ENCODE measurements around the gene PID1. TPM values are rescaled to one million over a fixed set of nuclear protein-coding genes. Genes with fewer than 3 reads are reported as not detected.

Gene PID1
- total RNA-seq, 1 donor from 2014 or later = 0.95 TPM

DNA sequence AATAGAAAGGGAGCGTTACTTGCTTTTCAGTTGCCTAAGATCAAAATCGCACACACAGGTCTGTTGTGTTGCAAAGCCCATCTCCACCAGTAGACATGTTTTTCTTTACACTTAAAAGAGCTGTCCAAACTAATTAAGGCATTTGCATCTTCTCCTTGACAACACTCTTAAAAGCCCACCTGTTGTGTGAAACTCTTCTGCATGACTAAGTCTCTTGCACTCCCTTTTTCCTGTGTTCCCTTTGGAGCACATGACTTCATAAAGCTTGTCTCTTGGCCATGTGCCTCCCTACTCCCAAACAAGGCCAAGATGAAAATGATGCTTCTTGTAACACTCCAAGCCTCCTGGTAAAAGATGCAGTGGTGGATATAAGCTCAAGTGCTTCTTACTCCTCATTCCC is 26.1 kb downstream of the PID1 start:
- no peaks in the 10 kb centered on the region for H3K36me3 Mint-ChIP-seq (ENCODE audit: low read depth)
- H3K27ac Mint-ChIP-seq (ENCODE audit: unreplicated experiment) = no peak overlapping the region
- H3K4me3 Mint-ChIP-seq (ENCODE audit: unreplicated experiment) = no peak overlapping the region
- no peaks in the 10 kb centered on the region for H3K4me1 Mint-ChIP-seq (ENCODE audit: low read depth)
- H3K9me3 Mint-ChIP-seq (ENCODE audit: low read depth) = peaks cover 27% of the 10 kb centered on the region
- no peak for DNase-seq (ENCODE audit: low spot score)
- TF ChIP-seq, protein P1, sequence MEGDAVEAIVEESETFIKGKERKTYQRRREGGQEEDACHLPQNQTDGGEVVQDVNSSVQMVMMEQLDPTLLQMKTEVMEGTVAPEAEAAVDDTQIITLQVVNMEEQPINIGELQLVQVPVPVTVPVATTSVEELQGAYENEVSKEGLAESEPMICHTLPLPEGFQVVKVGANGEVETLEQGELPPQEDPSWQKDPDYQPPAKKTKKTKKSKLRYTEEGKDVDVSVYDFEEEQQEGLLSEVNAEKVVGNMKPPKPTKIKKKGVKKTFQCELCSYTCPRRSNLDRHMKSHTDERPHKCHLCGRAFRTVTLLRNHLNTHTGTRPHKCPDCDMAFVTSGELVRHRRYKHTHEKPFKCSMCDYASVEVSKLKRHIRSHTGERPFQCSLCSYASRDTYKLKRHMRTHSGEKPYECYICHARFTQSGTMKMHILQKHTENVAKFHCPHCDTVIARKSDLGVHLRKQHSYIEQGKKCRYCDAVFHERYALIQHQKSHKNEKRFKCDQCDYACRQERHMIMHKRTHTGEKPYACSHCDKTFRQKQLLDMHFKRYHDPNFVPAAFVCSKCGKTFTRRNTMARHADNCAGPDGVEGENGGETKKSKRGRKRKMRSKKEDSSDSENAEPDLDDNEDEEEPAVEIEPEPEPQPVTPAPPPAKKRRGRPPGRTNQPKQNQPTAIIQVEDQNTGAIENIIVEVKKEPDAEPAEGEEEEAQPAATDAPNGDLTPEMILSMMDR (IDR thresholded peaks at IDR 0.05) = no peak
- no peaks in the 10 kb centered on the region for H3K27me3 Mint-ChIP-seq (ENCODE audit: low read depth)

DNA sequence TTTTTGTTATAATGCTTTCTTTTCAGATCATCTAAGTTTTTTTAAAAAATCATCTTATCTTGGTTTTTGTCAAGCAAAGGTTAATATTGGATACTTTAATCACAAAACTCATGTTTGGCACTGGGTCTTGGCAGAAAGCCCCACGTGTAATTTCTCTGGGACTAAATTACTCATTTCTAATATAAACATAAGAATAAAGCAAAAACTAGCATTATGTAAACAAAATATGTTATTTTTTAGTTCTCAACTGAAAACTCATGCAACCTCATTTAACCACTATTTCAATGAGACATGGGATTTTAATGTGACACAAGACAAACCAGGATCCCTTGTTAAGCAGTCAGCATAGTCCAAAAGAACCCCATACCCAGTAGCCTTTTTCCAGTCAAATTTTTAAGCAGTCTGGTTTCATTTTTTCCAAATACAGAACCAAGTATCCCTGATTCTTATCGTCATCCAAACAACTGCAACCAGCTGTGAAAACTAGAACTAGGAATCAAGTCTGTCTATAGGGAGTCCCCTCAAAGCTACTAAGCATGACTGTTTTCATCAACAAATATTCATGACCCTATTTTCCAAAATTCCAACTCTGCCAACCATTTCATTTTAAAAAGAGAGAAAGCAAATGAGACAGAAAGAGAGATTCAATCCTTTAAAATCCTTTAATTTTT is 27.1 kb downstream of the PID1 start:
- Mint-ChIP-seq H3K36me3 (ENCODE audit: low read depth) (no peaks in the 10 kb centered on the region), H3K27me3 (ENCODE audit: low read depth) (no peaks in the 10 kb centered on the region), H3K4me1 (ENCODE audit: low read depth) (no peaks in the 10 kb centered on the region), H3K27ac (ENCODE audit: unreplicated experiment) (no peak overlapping the region), H3K4me3 (ENCODE audit: unreplicated experiment) (no peak overlapping the region), H3K9me3 (ENCODE audit: low read depth) (peaks cover 35% of the 10 kb centered on the region)
- DNase-seq (ENCODE audit: low spot score) = no peak
- TF ChIP-seq, protein P1 (IDR thresholded peaks at IDR 0.05) = no peak

DNA sequence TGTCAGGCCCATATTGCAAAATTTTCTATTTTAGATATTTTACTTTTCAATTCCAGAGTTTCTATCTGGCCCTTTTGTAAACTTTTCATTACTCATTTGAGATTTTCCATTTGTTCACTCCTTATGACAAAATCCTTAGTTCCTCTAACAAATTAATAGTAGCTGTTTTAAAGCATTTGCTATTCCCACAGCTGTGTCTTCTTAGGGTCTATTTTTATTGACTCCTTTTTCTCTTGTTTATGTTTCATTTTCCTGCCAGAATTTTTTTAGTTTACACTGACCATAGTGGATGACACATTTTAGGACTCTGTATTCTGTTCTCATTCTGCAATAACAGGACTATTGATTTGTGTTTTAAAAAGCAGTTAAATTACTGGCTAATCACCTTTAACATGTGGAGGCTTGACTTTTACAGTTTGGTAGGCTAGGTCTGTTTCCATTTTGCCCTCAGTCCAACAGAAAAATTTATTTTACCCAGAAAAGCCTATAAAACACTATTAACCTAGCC is 30.0 kb downstream of the PID1 start:
- no peak for DNase-seq (ENCODE audit: low spot score)
- Mint-ChIP-seq H3K4me1 (ENCODE audit: low read depth) (no peaks in the 10 kb centered on the region), H3K9me3 (ENCODE audit: low read depth) (peaks cover 41% of the 10 kb centered on the region), H3K4me3 (ENCODE audit: unreplicated experiment) (no peak overlapping the region), H3K36me3 (ENCODE audit: low read depth) (no peaks in the 10 kb centered on the region), H3K27me3 (ENCODE audit: low read depth) (no peaks in the 10 kb centered on the region), H3K27ac (ENCODE audit: unreplicated experiment) (no peak overlapping the region)
- TF ChIP-seq, protein P1 (IDR thresholded peaks at IDR 0.05) = no peak

DNA sequence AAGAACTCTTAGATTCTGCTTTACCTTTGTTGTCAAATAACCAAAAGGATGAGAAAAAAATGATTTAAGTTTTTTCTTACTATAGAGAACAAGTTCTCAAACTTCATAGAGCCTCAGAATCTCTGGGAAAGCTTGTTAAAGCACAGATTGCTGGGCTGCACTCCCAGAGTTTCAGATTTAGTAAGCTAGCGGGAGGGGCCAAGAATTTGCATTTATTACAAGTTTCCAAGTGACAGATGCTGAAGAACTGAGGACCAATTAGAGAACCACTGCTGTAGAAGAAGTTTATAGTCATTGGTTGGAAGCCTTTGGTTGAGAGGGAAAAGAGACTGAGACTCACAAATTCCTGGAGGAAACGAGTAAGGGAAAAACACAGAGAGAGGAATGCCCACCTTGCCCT is 32.1 kb downstream of the PID1 start:
- H3K27ac Mint-ChIP-seq (ENCODE audit: unreplicated experiment) = no peak overlapping the region
- TF ChIP-seq, protein P1 (IDR thresholded peaks at IDR 0.05) = no peak
- peaks cover 41% of the 10 kb centered on the region for H3K9me3 Mint-ChIP-seq (ENCODE audit: low read depth)
- H3K36me3 Mint-ChIP-seq (ENCODE audit: low read depth) = no peaks in the 10 kb centered on the region
- no peak overlapping the region for H3K4me3 Mint-ChIP-seq (ENCODE audit: unreplicated experiment)
- no peaks in the 10 kb centered on the region for H3K27me3 Mint-ChIP-seq (ENCODE audit: low read depth)
- H3K4me1 Mint-ChIP-seq (ENCODE audit: low read depth) = no peaks in the 10 kb centered on the region
- no peak for DNase-seq (ENCODE audit: low spot score)

DNA sequence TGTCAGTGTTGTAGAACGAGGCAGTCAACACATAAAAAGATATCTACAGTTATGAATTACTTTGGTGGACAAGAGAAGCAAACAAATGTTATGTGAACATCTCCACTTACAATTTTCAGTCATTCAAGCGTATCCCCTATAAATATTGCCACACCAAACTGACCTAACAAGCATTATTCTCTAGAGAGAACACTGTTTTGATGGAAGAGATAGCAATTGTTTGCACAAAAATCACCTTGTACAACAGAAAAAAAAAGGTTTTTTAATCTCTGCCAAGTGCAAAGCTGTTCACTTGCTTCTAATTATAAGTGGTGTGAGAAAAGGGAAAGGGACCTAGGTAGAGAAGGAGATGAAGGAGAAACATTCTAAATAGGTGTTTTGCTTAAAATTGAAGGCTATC is 33.8 kb downstream of the PID1 start:
- Mint-ChIP-seq H3K27ac (ENCODE audit: unreplicated experiment) (no peak overlapping the region), H3K27me3 (ENCODE audit: low read depth) (no peaks in the 10 kb centered on the region), H3K4me3 (ENCODE audit: unreplicated experiment) (no peak overlapping the region), H3K4me1 (ENCODE audit: low read depth) (no peaks in the 10 kb centered on the region), H3K36me3 (ENCODE audit: low read depth) (no peaks in the 10 kb centered on the region), H3K9me3 (ENCODE audit: low read depth) (peaks cover 34% of the 10 kb centered on the region)
- TF ChIP-seq, protein P1 (IDR thresholded peaks at IDR 0.05) = no peak
- DNase-seq (ENCODE audit: low spot score) = no peak
